GM12878 (cell line): ENCODE measurements around the gene CHRNE.

Experiments
- FOXM1 ChIP-seq: IDR thresholded peaks from 2 replicates; pipeline ENCODE4 v1.6.1; 2012; ENCODE audit warnings: low read depth, mild to moderate bottlenecking, inconsistent platforms, low read length, moderate library complexity
- GABPA ChIP-seq: IDR thresholded peaks from 2 replicates; pipeline ENCODE4 v1.6.1; 2014; ENCODE audit warnings: antibody characterized with exemption, low read depth, mild to moderate bottlenecking, inconsistent platforms
- POLR2A ChIP-seq: IDR thresholded peaks from 2 replicates; pipeline ENCODE4 v1.6.1; 2011; ENCODE audit warnings: low read depth, mild to moderate bottlenecking, low read length
- SMC3 ChIP-seq: IDR thresholded peaks from 2 replicates; pipeline ENCODE4 v1.6.1; 2011; ENCODE audit warnings: low read length, improper control_type of control experiment, borderline replicate concordance
- TF ChIP-seq, protein P1 (sequence below), 3 experiments: IDR thresholded peaks in 2 of 3; conservative IDR thresholded peaks in 1 of 3; 2 replicates each; pipeline ENCODE4 v1.5.1; 2011; ENCODE audit warnings: low read depth in 3 of 3, low read length in 3 of 3, mild to moderate bottlenecking in 3 of 3, control low read depth in 2 of 3, moderate library complexity in 2 of 3, inconsistent platforms in 1 of 3, mixed read lengths in 1 of 3; ENCODE audit not compliant: control insufficient read depth in 2 of 3, insufficient read depth in 1 of 3; ENCODE audit errors: extremely low read depth in 1 of 3

DNA sequence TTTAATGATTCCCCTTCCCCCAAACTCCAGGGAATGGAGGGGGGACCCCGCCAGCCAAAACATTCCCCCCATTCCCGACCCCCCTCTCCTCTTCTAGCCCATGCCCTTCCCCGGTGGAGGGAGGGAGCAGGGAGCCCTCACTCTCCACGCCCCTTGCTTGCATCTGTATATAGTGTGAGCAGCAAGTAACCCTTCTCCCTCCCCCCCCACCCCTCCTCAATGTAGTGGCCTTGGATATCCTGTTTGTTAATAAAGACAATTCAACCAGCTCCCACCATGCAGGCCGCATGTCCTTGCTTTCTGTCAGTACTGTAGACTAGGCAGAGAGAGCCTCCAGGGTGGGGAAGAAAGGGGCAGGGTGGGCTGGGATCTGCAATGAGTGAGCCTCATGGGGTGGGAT is 5.1 kb downstream of the CHRNE start:
- TF ChIP-seq, protein P1, sequence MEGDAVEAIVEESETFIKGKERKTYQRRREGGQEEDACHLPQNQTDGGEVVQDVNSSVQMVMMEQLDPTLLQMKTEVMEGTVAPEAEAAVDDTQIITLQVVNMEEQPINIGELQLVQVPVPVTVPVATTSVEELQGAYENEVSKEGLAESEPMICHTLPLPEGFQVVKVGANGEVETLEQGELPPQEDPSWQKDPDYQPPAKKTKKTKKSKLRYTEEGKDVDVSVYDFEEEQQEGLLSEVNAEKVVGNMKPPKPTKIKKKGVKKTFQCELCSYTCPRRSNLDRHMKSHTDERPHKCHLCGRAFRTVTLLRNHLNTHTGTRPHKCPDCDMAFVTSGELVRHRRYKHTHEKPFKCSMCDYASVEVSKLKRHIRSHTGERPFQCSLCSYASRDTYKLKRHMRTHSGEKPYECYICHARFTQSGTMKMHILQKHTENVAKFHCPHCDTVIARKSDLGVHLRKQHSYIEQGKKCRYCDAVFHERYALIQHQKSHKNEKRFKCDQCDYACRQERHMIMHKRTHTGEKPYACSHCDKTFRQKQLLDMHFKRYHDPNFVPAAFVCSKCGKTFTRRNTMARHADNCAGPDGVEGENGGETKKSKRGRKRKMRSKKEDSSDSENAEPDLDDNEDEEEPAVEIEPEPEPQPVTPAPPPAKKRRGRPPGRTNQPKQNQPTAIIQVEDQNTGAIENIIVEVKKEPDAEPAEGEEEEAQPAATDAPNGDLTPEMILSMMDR (IDR thresholded peaks at IDR 0.05 in 2 of 3, conservative IDR thresholded peaks at IDR 0.05 in 1 of 3; ENCODE audit: control insufficient read depth in 2 of 3, extremely low read depth in 1 of 3, insufficient read depth in 1 of 3, low read depth in 3 of 3, low read length in 3 of 3) = no peak
- TF ChIP-seq GABPA = no peak
- no peak for TF ChIP-seq POLR2A
- TF ChIP-seq FOXM1 = no peak
- TF ChIP-seq SMC3 = no peak
